SK-N-SH (cell line): ENCODE measurements around the gene LARGE2.

Source experiments
- CTCF ChIP-seq: fragments of 200-600 bp; sonication (generic); IDR thresholded peaks from 2 replicates; pipeline ENCODE4 v1.6.1; 2017; ENCODE audit warnings: antibody characterized with exemption, mild to moderate bottlenecking, moderate library complexity
- EZH2phosphoT487 ChIP-seq: fragments of 200-600 bp; sonication (generic); IDR thresholded peaks from 2 replicates; pipeline ENCODE4 v1.6.1; 2017; ENCODE audit warnings: low read depth, mixed run types, mild to moderate bottlenecking, antibody characterized with exemption, moderate library complexity, borderline replicate concordance
- GATA2 ChIP-seq: sonication (generic); formaldehyde crosslinking; IDR thresholded peaks from 2 replicates; pipeline ENCODE4 v1.5.0; 2020; ENCODE audit warnings: mild to moderate bottlenecking, missing genetic modification reagents
- POLR2AphosphoS5 ChIP-seq: IDR thresholded peaks from 2 replicates; pipeline ENCODE4 v1.6.1; 2012; ENCODE audit warnings: low read depth, low read length
- RFX5 ChIP-seq: IDR thresholded peaks from 2 replicates; pipeline ENCODE4 v1.6.1; 2012; ENCODE audit warnings: mild to moderate bottlenecking, improper control_type of control experiment, low read length
- TAF1 ChIP-seq: IDR thresholded peaks from 2 replicates; pipeline ENCODE4 v1.6.1; 2012; ENCODE audit warnings: low read depth, mild to moderate bottlenecking, low read length, moderate library complexity, borderline replicate concordance

DNA sequence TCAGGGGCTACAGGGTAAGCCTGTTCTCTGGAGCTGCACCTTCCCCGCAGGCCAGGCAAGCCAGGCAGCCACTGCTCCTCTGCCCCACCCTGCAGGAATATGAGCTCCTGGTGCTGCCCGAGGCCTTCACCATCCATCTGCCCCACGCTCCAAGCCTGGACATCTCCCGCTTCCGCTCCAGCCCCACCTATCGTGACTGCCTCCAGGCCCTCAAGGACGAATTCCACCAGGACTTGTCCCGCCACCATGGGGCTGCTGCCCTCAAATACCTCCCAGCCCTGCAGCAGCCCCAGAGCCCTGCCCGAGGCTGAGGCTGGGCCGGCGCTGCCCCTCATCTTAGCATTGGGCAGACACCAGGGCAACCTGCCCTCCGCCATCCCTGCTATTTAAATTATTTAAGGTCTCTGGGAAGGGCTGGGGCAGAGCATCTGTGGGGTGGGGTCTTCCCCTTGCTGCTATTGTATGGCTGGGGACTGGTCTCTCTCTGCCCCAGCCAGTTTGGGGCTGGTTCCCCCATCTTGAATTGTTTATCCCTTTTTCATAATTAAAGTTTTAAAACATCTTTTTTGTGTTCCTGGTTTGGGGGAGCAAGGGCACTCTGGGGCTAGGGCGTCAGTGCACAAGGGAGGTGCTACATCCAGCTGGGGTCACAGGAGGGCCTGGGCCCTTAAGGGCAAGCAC, 6.2 kb downstream of the LARGE2 start:
- TF ChIP-seq TAF1, result no peak
- TF ChIP-seq RFX5, result no peak
- no peak for TF ChIP-seq POLR2AphosphoS5
- TF ChIP-seq GATA2 (CRISPR knock-in tag), result no peak
- TF ChIP-seq CTCF, result no peak
- no peak for TF ChIP-seq EZH2phosphoT487
